ENCODE results near the gene XRCC4. TPM values are rescaled to one million over a fixed set of nuclear protein-coding genes. Genes with fewer than 3 reads are reported as not detected.

Gene XRCC4
- total RNA-seq, 2 experiments from 2014 or later = 9.9 to 10.8 TPM

- ChIA-PET CTCF (no interaction called here), POLR2A (no interaction called here)
Observed at GRCh38 chr5:83169571-83170337, 92.4 kb downstream of the XRCC4 start.

- ChIA-PET CTCF (no interaction called here), POLR2A (no interaction called here)
Observed at GRCh38 chr5:83172011-83172410, 94.7 kb downstream of the XRCC4 start.

- CTCF ChIA-PET = no interaction called here
- POLR2A ChIA-PET = no interaction called here
Observed at GRCh38 chr5:83172655-83173054, 95.3 kb downstream of the XRCC4 start.

GRCh38 chr5:83173826-83174225 is 96.5 kb downstream of the XRCC4 start:
- POLR2A ChIA-PET = no interaction called here
- CTCF ChIA-PET = no interaction called here

DNA sequence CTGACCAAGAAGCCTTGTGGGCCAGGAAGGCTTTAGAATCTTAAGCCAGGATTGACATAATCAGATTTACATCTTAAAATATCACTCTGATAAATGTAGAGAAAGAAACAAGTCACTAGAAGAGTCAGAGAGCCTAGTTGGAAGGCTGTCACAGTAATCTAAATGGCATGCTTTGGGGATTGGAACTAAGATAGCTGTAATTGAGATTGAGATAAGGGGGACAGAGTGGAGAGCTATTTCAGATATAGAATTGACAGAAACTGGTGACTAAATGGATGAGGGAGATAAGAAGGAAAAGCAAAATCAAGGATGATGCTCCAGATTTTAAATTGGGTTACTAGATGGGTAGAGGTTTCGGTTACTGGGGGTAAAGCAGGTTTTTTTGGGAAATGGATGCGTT is 100.5 kb downstream of the XRCC4 start:
- ChIA-PET POLR2A (no interaction called here), CTCF (no interaction called here)

- POLR2A ChIA-PET = no interaction called here
- CTCF ChIA-PET = no interaction called here
Observed at GRCh38 chr5:83179966-83180365, 102.6 kb downstream of the XRCC4 start.

DNA sequence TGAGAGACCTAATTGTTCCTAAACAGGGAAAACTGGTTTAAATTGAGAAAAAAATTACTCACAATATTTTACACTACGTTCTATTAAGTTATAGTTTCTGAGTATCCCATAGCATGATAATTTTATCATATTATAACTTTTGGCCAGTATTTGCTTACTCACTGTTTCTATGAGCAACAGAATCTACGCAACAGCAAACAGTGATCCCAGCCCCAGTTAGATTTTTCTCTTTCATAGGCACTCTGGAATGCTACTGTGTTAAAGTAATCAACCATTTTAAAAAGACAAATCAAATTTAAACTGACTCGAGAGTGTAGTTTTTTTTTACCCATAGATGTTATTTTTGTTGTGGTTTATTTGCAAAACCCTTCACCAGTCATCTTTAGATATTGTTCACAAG is 107.2 kb downstream of the XRCC4 start:
- ChIA-PET POLR2A (no interaction called here), CTCF (no interaction called here)

GRCh38 chr5:83192947-83193346 is 115.6 kb downstream of the XRCC4 start:
- CTCF ChIA-PET = no interaction called here

GRCh38 chr5:83197326-83197967 is 120.1 kb downstream of the XRCC4 start:
- CTCF ChIA-PET = no interaction called here
- POLR2A ChIA-PET = no interaction called here

More at GRCh38 chr5:83192947-83193346, 115.6 kb downstream of the XRCC4 start:
- POLR2A ChIA-PET = no interaction called here

DNA sequence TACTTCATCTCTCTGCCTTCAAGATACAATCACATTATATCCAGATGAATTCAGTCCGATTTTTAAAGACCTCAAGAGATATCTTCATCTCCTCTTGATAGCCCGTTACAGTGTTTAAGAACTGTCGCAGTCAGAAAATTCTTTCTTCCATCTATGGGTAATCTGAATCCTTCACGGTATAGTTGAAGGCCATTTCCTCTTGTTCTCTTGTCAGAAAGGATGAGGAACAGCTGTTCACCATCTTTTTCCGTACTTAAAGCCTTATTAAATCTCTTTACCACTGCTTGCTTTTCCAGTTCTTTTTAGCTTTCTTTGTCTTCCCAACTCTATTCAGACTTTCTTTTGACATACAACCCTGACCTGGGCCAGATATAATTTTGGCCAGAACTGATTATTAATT is 121.8 kb downstream of the XRCC4 start:
- CTCF ChIA-PET = no interaction called here
- POLR2A ChIA-PET = no interaction called here

- ChIA-PET CTCF (no interaction called here), POLR2A (no interaction called here)
Observed at GRCh38 chr5:83204651-83205050, 127.3 kb downstream of the XRCC4 start.

GRCh38 chr5:83209963-83210362 is 132.6 kb downstream of the XRCC4 start:
- ChIA-PET POLR2A (no interaction called here), CTCF (no interaction called here)

DNA sequence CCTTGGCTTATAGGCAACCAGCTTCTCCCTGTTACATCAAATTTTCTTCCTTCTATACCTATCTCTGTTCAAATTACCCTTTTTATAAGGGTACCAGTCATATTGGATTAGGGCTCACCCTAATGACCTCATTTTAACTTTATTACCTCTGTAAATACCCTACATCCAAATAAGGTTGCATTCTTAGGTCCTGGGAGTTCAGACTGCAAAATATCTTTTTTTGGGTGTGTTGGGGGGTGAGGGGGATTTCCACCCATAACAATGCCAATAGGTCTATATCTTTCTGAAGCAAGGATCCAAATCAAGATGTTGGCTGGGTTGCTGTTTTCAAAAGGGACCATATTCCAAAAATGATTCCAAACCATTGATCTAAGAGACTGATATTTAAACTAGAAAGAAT is 141.7 kb downstream of the XRCC4 start:
- ChIA-PET CTCF (no interaction called here), POLR2A (no interaction called here)

- ChIA-PET POLR2A (no interaction called here), CTCF (no interaction called here)
Observed at GRCh38 chr5:83219495-83219894, 142.1 kb downstream of the XRCC4 start.

- ChIA-PET CTCF (no interaction called here), POLR2A (no interaction called here)
Observed at GRCh38 chr5:83220331-83220730, 143.0 kb downstream of the XRCC4 start.

DNA sequence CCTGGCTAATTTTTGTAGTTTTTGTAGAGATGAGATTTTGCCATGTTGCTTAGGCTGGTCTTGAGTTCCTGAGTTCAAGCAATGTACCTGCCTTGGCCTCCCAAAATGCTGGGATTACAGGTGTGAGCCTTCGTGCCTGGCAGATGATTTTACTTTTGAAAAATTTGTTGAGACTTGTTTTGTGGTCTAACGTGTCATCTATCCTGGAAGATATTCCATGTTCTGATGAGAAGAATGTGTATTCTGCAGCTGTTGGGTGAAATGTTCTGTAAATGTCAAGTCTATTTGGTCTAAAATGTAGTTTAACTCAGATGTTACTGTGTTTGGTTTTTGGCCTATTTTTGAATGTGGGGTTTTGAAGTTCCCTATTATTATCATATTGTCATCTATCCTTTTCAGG is 145.6 kb downstream of the XRCC4 start:
- CTCF ChIA-PET = no interaction called here
- POLR2A ChIA-PET = no interaction called here

- ChIA-PET POLR2A (no interaction called here), CTCF (no interaction called here)
Observed at GRCh38 chr5:83227611-83228010, 150.3 kb downstream of the XRCC4 start.

GRCh38 chr5:83230511-83230910 is 153.2 kb downstream of the XRCC4 start:
- POLR2A ChIA-PET = no interaction called here

DNA sequence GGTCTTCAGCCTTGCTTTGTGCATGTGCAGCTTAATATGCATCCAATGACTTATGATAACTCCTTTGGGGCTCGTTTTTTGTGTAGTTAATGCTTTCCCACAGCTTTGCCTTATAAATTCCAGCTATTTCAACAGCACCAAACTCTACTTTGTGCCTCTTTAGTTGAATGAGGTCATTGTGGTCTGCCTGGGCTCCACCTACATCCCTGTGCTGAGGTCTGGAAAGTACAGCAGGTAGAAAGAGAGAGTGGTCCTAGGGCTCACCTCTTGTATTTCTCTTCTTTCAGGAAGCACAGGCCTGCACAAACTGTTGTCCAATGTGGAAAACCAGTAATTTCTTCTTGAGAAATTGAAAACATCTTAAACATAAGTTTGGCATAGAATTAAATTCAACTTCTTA is 167.2 kb downstream of the XRCC4 start:
- ChIA-PET CTCF (no interaction called here), POLR2A (no interaction called here)

More at GRCh38 chr5:83230511-83230910, 153.2 kb downstream of the XRCC4 start:
- CTCF ChIA-PET = no interaction called here

DNA sequence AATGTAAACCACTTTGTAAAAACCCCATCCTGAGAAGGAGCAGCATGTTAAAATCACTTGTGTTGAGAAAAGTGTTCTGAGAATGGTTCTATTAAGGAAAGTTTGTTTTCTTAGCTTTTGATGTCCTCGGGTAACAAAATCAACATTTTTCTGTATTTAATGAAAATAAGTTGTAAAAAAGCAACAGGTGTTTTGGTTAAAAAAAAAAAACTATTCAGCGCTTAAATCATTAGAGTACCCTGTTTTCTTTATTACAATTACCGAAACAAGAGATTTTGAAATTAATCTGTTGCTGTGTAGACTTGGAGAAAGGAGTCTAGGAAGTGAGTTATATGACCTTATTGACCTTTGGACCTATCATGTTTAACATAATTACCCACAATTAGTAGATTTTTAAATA is 167.7 kb downstream of the XRCC4 start:
- ChIA-PET POLR2A (no interaction called here), CTCF (no interaction called here)

DNA sequence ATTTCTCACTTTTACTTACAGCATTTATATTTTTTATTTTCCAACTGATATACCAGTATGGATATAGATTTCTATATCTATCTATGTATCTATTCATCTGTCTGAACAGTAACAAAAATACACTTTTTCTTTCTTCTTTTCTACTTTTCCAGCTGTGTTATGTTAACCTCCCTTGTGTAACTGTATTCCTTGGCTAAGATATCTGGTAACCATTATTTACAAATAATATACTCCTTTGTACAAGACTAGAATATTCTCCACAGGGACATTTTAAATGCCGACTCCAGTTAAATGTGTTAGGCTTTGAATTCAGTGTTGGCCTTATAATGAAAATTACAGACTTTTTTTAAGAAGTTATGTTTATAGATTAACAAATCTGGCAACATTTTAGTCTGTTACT is 168.7 kb downstream of the XRCC4 start:
- CTCF ChIA-PET = no interaction called here
- POLR2A ChIA-PET = no interaction called here

DNA sequence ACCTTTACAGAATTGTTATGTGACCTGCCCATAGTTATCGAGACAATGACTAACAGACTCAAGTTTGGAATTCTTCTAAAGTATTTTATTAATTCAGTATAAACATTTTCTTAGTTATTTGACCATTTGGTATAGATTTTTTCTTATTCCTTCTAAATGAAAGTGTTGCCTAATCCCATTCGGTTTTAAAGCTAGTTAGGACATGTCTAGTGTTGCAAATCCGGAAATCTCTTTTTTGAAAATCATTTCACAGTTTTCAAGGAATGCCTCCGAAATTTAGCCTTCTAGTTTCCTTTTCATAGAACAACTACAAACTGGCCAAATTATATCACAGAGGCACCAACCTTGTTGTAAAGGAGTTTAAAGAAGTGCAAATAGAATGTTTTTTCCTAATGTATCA is 171.8 kb downstream of the XRCC4 start:
- CTCF ChIA-PET = no interaction called here
- POLR2A ChIA-PET = no interaction called here
